Panc1 (cell line): ENCODE results near the gene MAGI1.

Experiments used
- POLR2AphosphoS5 ChIP-seq: IDR thresholded peaks from 2 replicates; pipeline ENCODE4 v1.6.1; 2012; ENCODE audit warnings: mild to moderate bottlenecking, low read depth, low read length, moderate library complexity
- SIN3A ChIP-seq: IDR thresholded peaks from 2 replicates; pipeline ENCODE4 v1.6.1; 2012; ENCODE audit warnings: low read depth, mild to moderate bottlenecking, low read length, moderate library complexity, borderline replicate concordance; ENCODE audit not compliant: insufficient read depth
- TCF7L2 ChIP-seq: IDR thresholded peaks from 2 replicates; pipeline ENCODE4 v1.6.1; 2011; ENCODE audit warnings: mild to moderate bottlenecking, low read depth, low read length, inconsistent platforms
- TF ChIP-seq, protein P1 (sequence below): fragments of 450-650 bp; IDR thresholded peaks from 2 replicates; pipeline ENCODE4 v1.5.1; 2017; ENCODE audit warnings: mild to moderate bottlenecking

- TF ChIP-seq, protein P1, sequence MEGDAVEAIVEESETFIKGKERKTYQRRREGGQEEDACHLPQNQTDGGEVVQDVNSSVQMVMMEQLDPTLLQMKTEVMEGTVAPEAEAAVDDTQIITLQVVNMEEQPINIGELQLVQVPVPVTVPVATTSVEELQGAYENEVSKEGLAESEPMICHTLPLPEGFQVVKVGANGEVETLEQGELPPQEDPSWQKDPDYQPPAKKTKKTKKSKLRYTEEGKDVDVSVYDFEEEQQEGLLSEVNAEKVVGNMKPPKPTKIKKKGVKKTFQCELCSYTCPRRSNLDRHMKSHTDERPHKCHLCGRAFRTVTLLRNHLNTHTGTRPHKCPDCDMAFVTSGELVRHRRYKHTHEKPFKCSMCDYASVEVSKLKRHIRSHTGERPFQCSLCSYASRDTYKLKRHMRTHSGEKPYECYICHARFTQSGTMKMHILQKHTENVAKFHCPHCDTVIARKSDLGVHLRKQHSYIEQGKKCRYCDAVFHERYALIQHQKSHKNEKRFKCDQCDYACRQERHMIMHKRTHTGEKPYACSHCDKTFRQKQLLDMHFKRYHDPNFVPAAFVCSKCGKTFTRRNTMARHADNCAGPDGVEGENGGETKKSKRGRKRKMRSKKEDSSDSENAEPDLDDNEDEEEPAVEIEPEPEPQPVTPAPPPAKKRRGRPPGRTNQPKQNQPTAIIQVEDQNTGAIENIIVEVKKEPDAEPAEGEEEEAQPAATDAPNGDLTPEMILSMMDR = no peak
- TF ChIP-seq POLR2AphosphoS5 (no peak), TCF7L2 (no peak), SIN3A (no peak)
Measured at GRCh38 chr3:65623362-65623761, 415.4 kb downstream of the MAGI1 start.
